HepG2 (cell line): ENCODE measurements around the gene PRRT2. TPM values are rescaled to one million over a fixed set of nuclear protein-coding genes. Genes with fewer than 3 reads are reported as not detected.

Experiments
- CREM ChIP-seq, 2 experiments: sonication (generic) in 1 of 2; formaldehyde crosslinking in 1 of 2; IDR thresholded peaks; 2 replicates each; pipeline versions ENCODE4 v1.4.0 to v1.6.1; 2016 to 2020; ENCODE audit warnings: antibody characterized with exemption in 1 of 2, mild to moderate bottlenecking in 1 of 2, missing genetic modification reagents in 1 of 2
- LCORL ChIP-seq, 2 experiments: fragments of 450-650 bp in 1 of 2; sonication (generic) in 1 of 2; formaldehyde crosslinking in 1 of 2; IDR thresholded peaks; 2 replicates each; pipeline versions ENCODE4 v1.5.0 to v1.6.1; 2017 to 2020; ENCODE audit warnings: antibody characterized with exemption in 1 of 2, missing genetic modification reagents in 1 of 2
- SAFB2 ChIP-seq: sonication (generic); formaldehyde crosslinking; IDR thresholded peaks from 2 replicates; pipeline ENCODE4 v1.5.1; 2020; ENCODE audit warnings: missing genetic modification reagents, low read depth, mild to moderate bottlenecking, borderline replicate concordance
- STAG1 ChIP-seq: sonication (generic); formaldehyde crosslinking; IDR thresholded peaks from 2 replicates; pipeline ENCODE4 v1.4.0; 2020; ENCODE audit warnings: missing genetic modification reagents
- ZBTB38 ChIP-seq: sonication (generic); formaldehyde crosslinking; IDR thresholded peaks from 2 replicates; pipeline ENCODE4 v1.5.1; 2020; ENCODE audit warnings: mild to moderate bottlenecking, missing genetic modification reagents
- polyA plus RNA-seq, 8 experiments: library from polyadenylated mRNA; depleted of rRNA in 3 of 8; stranded (reverse) in 7 of 8; unstranded in 1 of 8; fragments of >200 nt; fragmentation: Illumina TruSeq in 4 of 8; extraction: Trizol in 4 of 8; gene quantifications; 2 replicates each; pipeline versions ENCODE4 v1.2.1 to v1.2.3, GENCODE V29; 2011 to 2016; ENCODE audit warnings: low read depth in 4 of 8, missing spikeins in 1 of 8, mixed read lengths in 1 of 8; ENCODE audit not compliant: insufficient read depth in 1 of 8
- total RNA-seq, 5 experiments: library from RNA; depleted of rRNA; stranded (reverse); fragments of >200 nt; fragmentation: Illumina TruSeq; extraction: Trizol; gene quantifications; 2 replicates each; pipeline ENCODE4 v1.2.3, GENCODE V29; 2016; ENCODE audit warnings: low read depth in 1 of 5
- TF ChIP-seq, protein P1 (sequence below): sonication (generic); formaldehyde crosslinking; IDR thresholded peaks from 2 replicates; pipeline ENCODE4 v1.4.0; 2020; ENCODE audit warnings: missing genetic modification reagents, mild to moderate bottlenecking, borderline replicate concordance
- TF ChIP-seq, protein P2 (sequence below): sonication (generic); formaldehyde crosslinking; IDR thresholded peaks from 2 replicates; pipeline ENCODE4 v1.5.0; 2020; ENCODE audit warnings: mild to moderate bottlenecking, missing genetic modification reagents, borderline replicate concordance
- TF ChIP-seq, protein P3 (sequence below): IDR thresholded peaks from 2 replicates; pipeline ENCODE4 v1.6.1; 2016; ENCODE audit warnings: low read depth, borderline replicate concordance

PRRT2 gene
- total and polyA plus RNA-seq, 2 of the 13 experiments (the other 11 are each of a cell fraction or from before 2014, with no cell fraction given): 0.51 to 1.1 TPM

DNA sequence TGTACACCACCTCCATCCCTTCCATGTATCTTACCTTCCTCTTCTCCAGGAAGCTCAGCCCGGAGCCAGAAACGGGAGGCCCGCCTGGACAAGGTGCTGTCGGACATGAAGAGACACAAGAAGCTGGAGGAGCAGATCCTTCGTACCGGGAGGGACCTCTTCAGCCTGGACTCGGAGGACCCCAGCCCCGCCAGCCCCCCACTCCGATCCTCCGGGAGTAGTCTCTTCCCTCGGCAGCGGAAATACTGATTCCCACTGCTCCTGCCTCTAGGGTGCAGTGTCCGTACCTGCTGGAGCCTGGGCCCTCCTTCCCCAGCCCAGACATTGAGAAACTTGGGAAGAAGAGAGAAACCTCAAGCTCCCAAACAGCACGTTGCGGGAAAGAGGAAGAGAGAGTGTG is 7.5 kb downstream of the PRRT2 start (continued):
- TF ChIP-seq SAFB2 (CRISPR knock-in tag): 0 out of 2 replicates have a peak, but pooled peaks have one; percentile 23
- TF ChIP-seq, protein P1, sequence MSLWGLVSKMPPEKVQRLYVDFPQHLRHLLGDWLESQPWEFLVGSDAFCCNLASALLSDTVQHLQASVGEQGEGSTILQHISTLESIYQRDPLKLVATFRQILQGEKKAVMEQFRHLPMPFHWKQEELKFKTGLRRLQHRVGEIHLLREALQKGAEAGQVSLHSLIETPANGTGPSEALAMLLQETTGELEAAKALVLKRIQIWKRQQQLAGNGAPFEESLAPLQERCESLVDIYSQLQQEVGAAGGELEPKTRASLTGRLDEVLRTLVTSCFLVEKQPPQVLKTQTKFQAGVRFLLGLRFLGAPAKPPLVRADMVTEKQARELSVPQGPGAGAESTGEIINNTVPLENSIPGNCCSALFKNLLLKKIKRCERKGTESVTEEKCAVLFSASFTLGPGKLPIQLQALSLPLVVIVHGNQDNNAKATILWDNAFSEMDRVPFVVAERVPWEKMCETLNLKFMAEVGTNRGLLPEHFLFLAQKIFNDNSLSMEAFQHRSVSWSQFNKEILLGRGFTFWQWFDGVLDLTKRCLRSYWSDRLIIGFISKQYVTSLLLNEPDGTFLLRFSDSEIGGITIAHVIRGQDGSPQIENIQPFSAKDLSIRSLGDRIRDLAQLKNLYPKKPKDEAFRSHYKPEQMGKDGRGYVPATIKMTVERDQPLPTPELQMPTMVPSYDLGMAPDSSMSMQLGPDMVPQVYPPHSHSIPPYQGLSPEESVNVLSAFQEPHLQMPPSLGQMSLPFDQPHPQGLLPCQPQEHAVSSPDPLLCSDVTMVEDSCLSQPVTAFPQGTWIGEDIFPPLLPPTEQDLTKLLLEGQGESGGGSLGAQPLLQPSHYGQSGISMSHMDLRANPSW (CRISPR knock-in tag): no peak
- TF ChIP-seq, protein P2, sequence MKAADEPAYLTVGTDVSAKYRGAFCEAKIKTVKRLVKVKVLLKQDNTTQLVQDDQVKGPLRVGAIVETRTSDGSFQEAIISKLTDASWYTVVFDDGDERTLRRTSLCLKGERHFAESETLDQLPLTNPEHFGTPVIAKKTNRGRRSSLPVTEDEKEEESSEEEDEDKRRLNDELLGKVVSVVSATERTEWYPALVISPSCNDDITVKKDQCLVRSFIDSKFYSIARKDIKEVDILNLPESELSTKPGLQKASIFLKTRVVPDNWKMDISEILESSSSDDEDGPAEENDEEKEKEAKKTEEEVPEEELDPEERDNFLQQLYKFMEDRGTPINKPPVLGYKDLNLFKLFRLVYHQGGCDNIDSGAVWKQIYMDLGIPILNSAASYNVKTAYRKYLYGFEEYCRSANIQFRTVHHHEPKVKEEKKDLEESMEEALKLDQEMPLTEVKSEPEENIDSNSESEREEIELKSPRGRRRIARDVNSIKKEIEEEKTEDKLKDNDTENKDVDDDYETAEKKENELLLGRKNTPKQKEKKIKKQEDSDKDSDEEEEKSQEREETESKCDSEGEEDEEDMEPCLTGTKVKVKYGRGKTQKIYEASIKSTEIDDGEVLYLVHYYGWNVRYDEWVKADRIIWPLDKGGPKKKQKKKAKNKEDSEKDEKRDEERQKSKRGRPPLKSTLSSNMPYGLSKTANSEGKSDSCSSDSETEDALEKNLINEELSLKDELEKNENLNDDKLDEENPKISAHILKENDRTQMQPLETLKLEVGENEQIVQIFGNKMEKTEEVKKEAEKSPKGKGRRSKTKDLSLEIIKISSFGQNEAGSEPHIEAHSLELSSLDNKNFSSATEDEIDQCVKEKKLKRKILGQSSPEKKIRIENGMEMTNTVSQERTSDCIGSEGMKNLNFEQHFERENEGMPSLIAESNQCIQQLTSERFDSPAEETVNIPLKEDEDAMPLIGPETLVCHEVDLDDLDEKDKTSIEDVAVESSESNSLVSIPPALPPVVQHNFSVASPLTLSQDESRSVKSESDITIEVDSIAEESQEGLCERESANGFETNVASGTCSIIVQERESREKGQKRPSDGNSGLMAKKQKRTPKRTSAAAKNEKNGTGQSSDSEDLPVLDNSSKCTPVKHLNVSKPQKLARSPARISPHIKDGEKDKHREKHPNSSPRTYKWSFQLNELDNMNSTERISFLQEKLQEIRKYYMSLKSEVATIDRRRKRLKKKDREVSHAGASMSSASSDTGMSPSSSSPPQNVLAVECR (CRISPR knock-in tag): 0 out of 2 replicates have a peak, but pooled peaks have one; percentile 29
- peak; percentile 96 for TF ChIP-seq ZBTB38
- no peak for TF ChIP-seq LCORL (IDR thresholded peaks at IDR 0.05)
- 0 out of 2 replicates have a peak, but pooled peaks have one; percentile 14 for TF ChIP-seq LCORL (CRISPR knock-in tag; IDR thresholded peaks at IDR 0.05)
- TF ChIP-seq, protein P3, sequence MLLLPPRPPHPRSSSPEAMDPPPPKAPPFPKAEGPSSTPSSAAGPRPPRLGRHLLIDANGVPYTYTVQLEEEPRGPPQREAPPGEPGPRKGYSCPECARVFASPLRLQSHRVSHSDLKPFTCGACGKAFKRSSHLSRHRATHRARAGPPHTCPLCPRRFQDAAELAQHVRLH: 0 out of 2 replicates have a peak, but pooled peaks have one; percentile 29
- peak; percentile 55 for TF ChIP-seq STAG1
- TF ChIP-seq CREM (IDR thresholded peaks at IDR 0.05): no peak
- TF ChIP-seq CREM (CRISPR knock-in tag; IDR thresholded peaks at IDR 0.05): 0 out of 2 replicates have a peak, but pooled peaks have one; percentile 10
- TF ChIP-seq, all 625 proteins: peak for 15
